HG02798 (cell line): ENCODE measurements around the gene FGFBP1.
"Not testable (repeated sequence)": the region's sequence is repeated elsewhere in the genome, so short reads cannot be mapped to it uniquely, and the experiment has no call there.

Source experiments
- ATAC-seq: cut with Tn5 transposase; IDR thresholded peaks from one replicate; pipeline ENCODE4 v1.9.1; 2021; ENCODE audit warnings: mild to moderate bottlenecking; ENCODE audit not compliant: unreplicated experiment, poor library complexity

Gene FGFBP1

DNA sequence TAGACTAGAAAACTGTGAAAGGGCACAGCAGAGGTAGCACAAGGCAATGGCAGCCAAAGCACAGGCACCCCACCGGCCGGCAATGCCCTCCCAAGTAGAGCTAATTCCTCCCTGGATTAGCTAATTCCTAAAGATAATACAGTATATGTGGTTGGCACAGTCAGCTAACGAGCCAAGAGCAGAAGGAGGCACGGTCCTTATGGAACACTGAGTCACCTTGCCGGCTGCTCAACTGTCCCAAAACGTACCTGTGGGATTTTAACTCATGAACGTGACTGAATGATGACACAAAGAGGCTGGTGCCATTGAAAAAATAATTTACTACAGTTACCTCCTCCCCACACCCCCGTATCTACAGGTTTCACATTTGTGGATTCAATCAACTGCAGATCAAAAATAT is 9.1 kb upstream of the FGFBP1 start:
- no peak for ATAC-seq

DNA sequence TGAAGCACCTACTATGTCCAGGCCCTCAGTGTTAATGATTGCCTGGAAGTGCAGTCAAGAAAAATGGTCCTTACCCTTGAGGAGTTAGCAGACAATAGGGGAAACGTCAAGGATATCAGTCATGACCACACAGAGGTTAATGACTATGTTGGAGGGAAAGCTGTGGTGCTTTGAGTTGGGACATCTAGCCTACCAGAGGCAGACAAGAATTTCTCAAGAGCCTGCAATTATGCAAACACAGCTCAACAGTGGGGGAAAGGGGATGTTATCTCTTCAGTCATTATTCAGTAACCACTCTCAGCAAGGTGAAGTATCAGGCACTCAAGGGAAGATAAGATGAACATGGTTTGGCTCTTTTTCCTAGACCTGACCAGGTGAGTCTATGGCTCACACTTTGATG is 7.0 kb upstream of the FGFBP1 start:
- ATAC-seq = no peak

- ATAC-seq = no peak
Measured at GRCh38 chr4:15944895-15945294, 6.4 kb upstream of the FGFBP1 start.

GRCh38 chr4:15942283-15942682 is 3.7 kb upstream of the FGFBP1 start:
- no peak for ATAC-seq

- no peak for ATAC-seq
Measured at GRCh38 chr4:15938182-15938581, 358 bp downstream of the FGFBP1 start.

- ATAC-seq = no peak
Measured at GRCh38 chr4:15936495-15936894, 2.0 kb downstream of the FGFBP1 start.

- no peak for ATAC-seq
Measured at GRCh38 chr4:15935504-15936402, 2.8 kb downstream of the FGFBP1 start.

DNA sequence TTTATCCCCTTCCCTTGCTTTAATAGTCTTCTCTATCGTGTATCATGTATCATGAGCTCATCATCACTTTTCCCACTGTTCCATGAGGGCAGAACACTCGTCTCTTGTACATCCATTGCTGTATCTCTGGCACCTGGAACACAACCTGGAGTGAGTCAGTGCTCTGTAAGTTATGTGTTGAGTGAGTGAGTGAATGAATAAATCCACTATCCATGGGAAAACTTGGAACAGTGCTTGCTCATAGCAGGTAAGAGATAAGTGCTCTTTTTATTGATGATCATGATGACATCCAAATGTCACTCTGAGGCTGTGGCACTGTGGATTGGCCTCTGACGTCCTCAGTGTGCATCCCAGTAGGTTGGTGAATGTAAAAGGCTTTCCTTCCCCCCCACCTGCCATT is 4.3 kb downstream of the FGFBP1 start:
- ATAC-seq = no peak

- ATAC-seq = no peak
Measured at GRCh38 chr4:15931451-15932210, 6.9 kb downstream of the FGFBP1 start.

DNA sequence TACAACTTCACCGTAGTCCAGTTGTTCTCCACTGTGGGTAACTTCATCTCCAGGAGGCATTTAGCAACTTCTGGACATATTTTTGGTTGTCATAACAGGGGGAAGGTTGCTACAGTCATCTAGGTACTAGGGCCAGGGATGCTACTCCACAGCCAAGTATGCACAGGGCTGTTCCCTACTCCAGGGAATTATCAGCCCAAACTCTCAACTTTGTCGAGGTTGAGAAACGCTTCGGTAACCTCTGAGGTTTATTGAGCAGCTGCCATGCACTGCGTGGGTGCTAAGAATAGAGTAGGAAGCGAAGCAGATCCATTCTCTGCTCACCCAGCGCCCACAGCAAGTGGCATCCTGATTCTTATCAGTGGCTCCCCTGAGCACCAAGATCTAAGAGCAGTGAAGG is 8.2 kb downstream of the FGFBP1 start:
- peak; percentile 59 for ATAC-seq

DNA sequence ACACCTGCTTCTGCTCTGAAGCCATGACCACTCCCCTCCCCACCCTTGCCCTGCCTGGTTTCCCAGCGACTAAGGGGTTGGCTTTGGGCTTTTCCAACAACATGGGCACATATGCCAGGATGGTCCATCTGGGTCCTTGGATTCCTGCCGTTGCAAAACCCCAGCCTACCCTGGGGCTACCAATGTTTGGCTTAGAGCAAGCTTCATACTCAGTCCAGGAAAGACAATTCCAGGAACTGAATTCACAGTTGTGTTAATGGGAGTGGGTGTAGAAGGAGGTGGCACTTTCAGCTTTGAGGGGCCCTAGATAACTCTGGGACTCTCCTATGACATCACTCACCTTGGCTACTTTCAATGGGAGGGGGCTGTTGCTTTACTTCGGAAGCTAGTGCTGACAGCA is 9.0 kb downstream of the FGFBP1 start:
- ATAC-seq = no peak

DNA sequence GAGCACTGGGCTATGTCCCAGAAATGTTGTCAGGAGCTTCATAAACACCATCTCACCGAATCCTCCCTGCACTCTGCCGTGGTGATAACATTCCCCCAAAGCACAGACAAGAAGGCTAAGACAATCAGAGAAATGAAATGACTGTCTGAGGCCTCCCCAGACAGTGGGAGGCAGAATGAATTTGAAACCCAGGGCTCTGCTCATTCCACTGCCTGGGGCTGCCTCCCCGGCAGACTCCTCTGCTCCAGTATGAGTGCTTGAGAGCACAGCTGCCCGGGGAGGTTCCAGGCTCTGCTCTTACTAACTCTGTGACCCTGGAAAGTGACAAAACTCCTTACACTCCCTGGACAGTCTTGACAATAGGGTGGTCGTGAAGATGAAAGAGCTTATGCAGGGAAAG is 9.7 kb downstream of the FGFBP1 start:
- no peak for ATAC-seq

- no peak for ATAC-seq
Measured at GRCh38 chr4:15926486-15926885, 12.1 kb downstream of the FGFBP1 start.

GRCh38 chr4:15925830-15926229 is 12.7 kb downstream of the FGFBP1 start:
- ATAC-seq = no peak

DNA sequence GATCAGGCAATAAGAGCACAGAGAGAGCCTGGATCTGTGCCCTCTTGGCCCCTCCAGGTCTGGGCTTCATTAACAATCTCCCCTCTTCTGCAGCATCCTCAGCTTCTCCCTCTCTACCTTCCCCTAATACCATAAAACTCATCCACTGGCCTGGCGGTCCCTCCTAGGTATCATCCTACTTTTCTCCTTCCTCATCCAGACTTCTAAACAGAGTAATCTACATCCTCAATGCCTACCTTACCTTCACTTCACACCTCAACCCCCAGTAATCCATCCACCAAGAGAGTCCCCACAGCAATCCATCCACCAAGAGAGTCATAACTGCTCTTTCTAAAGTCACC is 17.0 kb downstream of the FGFBP1 start:
- ATAC-seq = no peak

DNA sequence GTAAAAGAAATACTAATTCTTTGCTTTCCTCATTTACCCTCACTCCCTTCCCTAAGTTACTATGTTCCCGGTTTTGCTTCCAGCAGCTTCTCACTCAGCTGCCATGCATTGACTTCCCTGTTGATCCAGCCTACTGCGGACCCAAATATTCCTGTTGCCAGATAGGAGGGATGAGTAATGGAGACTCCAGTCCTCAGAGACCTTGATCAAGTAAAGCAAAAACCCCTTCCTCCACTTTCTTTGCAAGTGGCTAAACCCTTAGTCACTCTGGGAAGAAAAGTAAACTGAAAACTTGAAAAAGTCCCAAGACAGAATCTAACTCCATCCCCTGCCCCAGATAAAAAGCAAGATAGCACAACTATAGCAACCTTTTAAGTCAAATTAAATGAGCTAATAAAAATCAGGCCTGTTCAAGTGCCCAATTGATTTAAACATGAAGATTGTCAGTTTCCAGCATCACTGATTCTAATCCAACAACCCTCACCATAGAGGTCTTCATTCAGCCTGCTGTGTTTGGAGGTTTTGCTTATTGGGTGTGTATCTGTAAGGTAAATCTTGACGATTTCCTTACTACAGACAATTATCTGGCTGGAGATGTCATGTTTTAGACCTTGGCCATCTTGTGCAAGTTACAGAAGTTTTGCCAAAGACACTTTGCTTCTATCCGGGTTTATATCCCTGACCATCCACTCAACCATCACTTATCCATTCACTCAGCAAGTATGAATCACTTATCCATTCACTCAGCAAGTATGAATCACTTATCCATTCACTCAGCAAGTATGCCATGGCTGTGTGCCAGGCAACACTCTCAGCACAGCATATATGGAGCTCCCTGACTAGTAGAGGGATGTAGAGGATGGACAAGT is 17.6 kb downstream of the FGFBP1 start:
- no peak for ATAC-seq

- ATAC-seq = no peak
Measured at GRCh38 chr4:15918484-15919129, 19.9 kb downstream of the FGFBP1 start.

GRCh38 chr4:15917297-15917696 is 21.2 kb downstream of the FGFBP1 start:
- no peak for ATAC-seq

- ATAC-seq = not testable (repeated sequence)
Measured at GRCh38 chr4:15916358-15916757, 22.2 kb downstream of the FGFBP1 start.

DNA sequence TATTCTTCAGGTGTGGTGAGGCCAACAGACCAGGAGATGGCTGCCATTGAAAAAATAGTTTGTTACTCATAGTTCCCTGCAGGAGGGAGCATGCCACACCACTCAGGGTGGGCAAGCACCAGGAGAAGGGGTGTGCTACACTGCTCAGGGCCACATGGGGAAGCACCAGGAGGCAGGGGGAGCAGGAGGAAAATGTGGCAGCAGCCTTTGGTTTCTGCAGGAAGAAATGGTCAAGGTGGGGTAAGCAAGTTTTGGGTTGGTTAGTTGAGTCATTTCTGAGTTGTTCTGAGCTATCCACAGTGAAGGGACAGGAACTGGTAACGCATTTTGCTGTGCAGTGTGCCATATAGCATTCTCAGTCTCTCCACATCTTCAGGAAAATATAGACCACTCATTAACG is 23.8 kb downstream of the FGFBP1 start:
- no peak for ATAC-seq
